Measurements from ENCODE around the gene FHOD3. TPM values are rescaled to one million over a fixed set of nuclear protein-coding genes. Genes with fewer than 3 reads are reported as not detected.

The FHOD3 gene
- total and polyA plus RNA-seq, 7 experiments from 2014 or later = not detected

- Mint-ChIP-seq H3K4me1 (no peaks in the 10 kb centered on the region), H3K36me3 (no peaks in the 10 kb centered on the region), H3K9me3 (no peaks in the 10 kb centered on the region), H3K27me3 (peaks cover 0 to 22% (median 7%) of the 10 kb centered on the region in 5 donors), H3K4me3 (no peak overlapping the region), H3K27ac (no peak overlapping the region)
- Histone ChIP-seq H3K4me1 (ENCODE audit: control insufficient read depth in 2 of 2, insufficient read depth in 2 of 2, low read length in 2 of 2) (no peaks in the 10 kb centered on the region), H3K9me3 (ENCODE audit: control insufficient read depth in 2 of 3, low read length in 3 of 3) (no peaks in the 10 kb centered on the region), H3K27me3 (ENCODE audit: control insufficient read depth in 2 of 2, insufficient read depth in 2 of 2, low read length in 2 of 2) (no peaks in the 10 kb centered on the region), H3K4me3 (ENCODE audit: low read length) (no peak overlapping the region), H3K27ac (ENCODE audit: low read depth, low read length) (no peak overlapping the region), H3K36me3 (ENCODE audit: control insufficient read depth in 2 of 3, insufficient read depth in 3 of 3, low read length in 3 of 3) (no peaks in the 10 kb centered on the region)
- intact Hi-C loops (cut with micrococcal nuclease) = no loop called here
- POLR2A ChIA-PET = no interaction called here
- CTCF ChIA-PET = no interaction called here
- ATAC-seq = no peak
- DNase-seq = no peak
These were observed 85.3 kb downstream of the FHOD3 start for GRCh38 chr18:36382854-36383253.

- Histone ChIP-seq H3K27ac (ENCODE audit: low read depth, low read length) (no peak overlapping the region), H3K4me1 (ENCODE audit: control insufficient read depth in 2 of 2, insufficient read depth in 2 of 2, low read length in 2 of 2) (no peaks in the 10 kb centered on the region), H3K9me3 (ENCODE audit: control insufficient read depth in 2 of 3, low read length in 3 of 3) (no peaks in the 10 kb centered on the region), H3K4me3 (ENCODE audit: low read length) (no peak overlapping the region), H3K27me3 (ENCODE audit: control insufficient read depth in 2 of 2, insufficient read depth in 2 of 2, low read length in 2 of 2) (no peaks in the 10 kb centered on the region), H3K36me3 (ENCODE audit: control insufficient read depth in 2 of 3, insufficient read depth in 3 of 3, low read length in 3 of 3) (no peaks in the 10 kb centered on the region)
- H3K4me3 Mint-ChIP-seq = no peak overlapping the region
- no peaks in the 10 kb centered on the region for H3K4me1 Mint-ChIP-seq
- no peaks in the 10 kb centered on the region for H3K9me3 Mint-ChIP-seq
- DNase-seq (no peak), ATAC-seq (no peak)
- intact Hi-C loops (cut with micrococcal nuclease) = no loop called here
- no peak overlapping the region for H3K27ac Mint-ChIP-seq
- ChIA-PET CTCF (no interaction called here), POLR2A (no interaction called here)
- H3K27me3 Mint-ChIP-seq = peaks cover 0 to 14% (median 6%) of the 10 kb centered on the region in 5 donors
- no peaks in the 10 kb centered on the region for H3K36me3 Mint-ChIP-seq
These were observed 88.8 kb downstream of the FHOD3 start for GRCh38 chr18:36386150-36386920.

GRCh38 chr18:36387310-36387709, 89.8 kb downstream of the FHOD3 start:
- intact Hi-C loops (cut with micrococcal nuclease) = no loop called here
- no peaks in the 10 kb centered on the region for H3K9me3 Mint-ChIP-seq
- no peaks in the 10 kb centered on the region for H3K4me1 Mint-ChIP-seq
- H3K27ac ChIP-seq (ENCODE audit: low read depth, low read length) = no peak overlapping the region
- ChIA-PET POLR2A (no interaction called here), CTCF (no interaction called here)
- no peak overlapping the region for H3K27ac Mint-ChIP-seq
- no peaks in the 10 kb centered on the region for H3K9me3 ChIP-seq (ENCODE audit: control insufficient read depth in 2 of 3, low read length in 3 of 3)
- H3K36me3 Mint-ChIP-seq = no peaks in the 10 kb centered on the region
- no peak for DNase-seq
- H3K27me3 ChIP-seq (ENCODE audit: control insufficient read depth in 2 of 2, insufficient read depth in 2 of 2, low read length in 2 of 2) = no peaks in the 10 kb centered on the region
- H3K4me3 Mint-ChIP-seq = no peak overlapping the region
- no peak for ATAC-seq
- H3K36me3 ChIP-seq (ENCODE audit: control insufficient read depth in 2 of 3, insufficient read depth in 3 of 3, low read length in 3 of 3) = no peaks in the 10 kb centered on the region
- no peak overlapping the region for H3K4me3 ChIP-seq (ENCODE audit: low read length)
- no peaks in the 10 kb centered on the region for H3K4me1 ChIP-seq (ENCODE audit: control insufficient read depth in 2 of 2, insufficient read depth in 2 of 2, low read length in 2 of 2)
- H3K27me3 Mint-ChIP-seq = peaks cover 0 to 7% (median 6%) of the 10 kb centered on the region in 5 donors

- CTCF ChIA-PET = no interaction called here
- Mint-ChIP-seq H3K4me1 (no peaks in the 10 kb centered on the region), H3K27ac (no peak overlapping the region), H3K4me3 (no peak overlapping the region), H3K27me3 (peaks cover 0 to 8% (median 6%) of the 10 kb centered on the region in 5 donors), H3K9me3 (no peaks in the 10 kb centered on the region), H3K36me3 (no peaks in the 10 kb centered on the region)
- intact Hi-C loops (cut with micrococcal nuclease) = no loop called here
- POLR2A ChIA-PET = no interaction called here
- H3K27me3 ChIP-seq (ENCODE audit: control insufficient read depth in 2 of 2, insufficient read depth in 2 of 2, low read length in 2 of 2) = no peaks in the 10 kb centered on the region
- H3K36me3 ChIP-seq (ENCODE audit: control insufficient read depth in 2 of 3, insufficient read depth in 3 of 3, low read length in 3 of 3) = no peaks in the 10 kb centered on the region
- ATAC-seq = no peak
- DNase-seq = no peak
- no peaks in the 10 kb centered on the region for H3K4me1 ChIP-seq (ENCODE audit: control insufficient read depth in 2 of 2, insufficient read depth in 2 of 2, low read length in 2 of 2)
- no peak overlapping the region for H3K27ac ChIP-seq (ENCODE audit: low read depth, low read length)
- H3K9me3 ChIP-seq (ENCODE audit: control insufficient read depth in 2 of 3, low read length in 3 of 3) = no peaks in the 10 kb centered on the region
- H3K4me3 ChIP-seq (ENCODE audit: low read length) = no peak overlapping the region
These were observed 90.8 kb downstream of the FHOD3 start for GRCh38 chr18:36388310-36388709.

GRCh38 chr18:36389027-36389426, 91.5 kb downstream of the FHOD3 start:
- no peak for ATAC-seq
- H3K4me3 ChIP-seq (ENCODE audit: low read length) = no peak overlapping the region
- Mint-ChIP-seq H3K4me1 (no peaks in the 10 kb centered on the region), H3K27ac (no peak overlapping the region), H3K36me3 (no peaks in the 10 kb centered on the region), H3K4me3 (no peak overlapping the region), H3K9me3 (peaks cover 0 to 5% (median 2%) of the 10 kb centered on the region in 11 donors), H3K27me3 (peaks cover 0 to 12% (median 7%) of the 10 kb centered on the region in 5 donors)
- H3K36me3 ChIP-seq (ENCODE audit: control insufficient read depth in 2 of 3, insufficient read depth in 3 of 3, low read length in 3 of 3) = no peaks in the 10 kb centered on the region
- H3K27ac ChIP-seq (ENCODE audit: low read depth, low read length) = no peak overlapping the region
- CTCF ChIA-PET = no interaction called here
- POLR2A ChIA-PET = no interaction called here
- no peaks in the 10 kb centered on the region for H3K9me3 ChIP-seq (ENCODE audit: control insufficient read depth in 2 of 3, low read length in 3 of 3)
- intact Hi-C loops (cut with micrococcal nuclease) = no loop called here
- no peaks in the 10 kb centered on the region for H3K4me1 ChIP-seq (ENCODE audit: control insufficient read depth in 2 of 2, insufficient read depth in 2 of 2, low read length in 2 of 2)
- H3K27me3 ChIP-seq (ENCODE audit: control insufficient read depth in 2 of 2, insufficient read depth in 2 of 2, low read length in 2 of 2) = no peaks in the 10 kb centered on the region
- DNase-seq = no peak

GRCh38 chr18:36389811-36390581, 92.5 kb downstream of the FHOD3 start:
- DNase-seq (no peak), ATAC-seq (no peak)
- Histone ChIP-seq H3K4me3 (ENCODE audit: low read length) (no peak overlapping the region), H3K4me1 (ENCODE audit: control insufficient read depth in 2 of 2, insufficient read depth in 2 of 2, low read length in 2 of 2) (no peaks in the 10 kb centered on the region), H3K9me3 (ENCODE audit: control insufficient read depth in 2 of 3, low read length in 3 of 3) (no peaks in the 10 kb centered on the region), H3K27me3 (ENCODE audit: control insufficient read depth in 2 of 2, insufficient read depth in 2 of 2, low read length in 2 of 2) (no peaks in the 10 kb centered on the region), H3K27ac (ENCODE audit: low read depth, low read length) (no peak overlapping the region), H3K36me3 (ENCODE audit: control insufficient read depth in 2 of 3, insufficient read depth in 3 of 3, low read length in 3 of 3) (no peaks in the 10 kb centered on the region)
- H3K4me1 Mint-ChIP-seq = no peaks in the 10 kb centered on the region
- POLR2A ChIA-PET = no interaction called here
- no peak overlapping the region for H3K4me3 Mint-ChIP-seq
- peaks cover 0 to 10% (median 2%) of the 10 kb centered on the region in 11 donors for H3K9me3 Mint-ChIP-seq
- peaks cover 0 to 13% (median 8%) of the 10 kb centered on the region in 5 donors for H3K27me3 Mint-ChIP-seq
- intact Hi-C loops (cut with micrococcal nuclease) = no loop called here
- H3K27ac Mint-ChIP-seq = no peak overlapping the region
- H3K36me3 Mint-ChIP-seq = no peaks in the 10 kb centered on the region
- CTCF ChIA-PET = no interaction called here

Measured in naive thymus-derived CD4-positive, alpha-beta T cell (primary cell).